GM23338 (cell line): ENCODE measurements around the gene EPG5.

Source experiments
- EZH2 ChIP-seq: fragments of 200-600 bp; sonication (generic); IDR thresholded peaks from one replicate; pipeline ENCODE4 v1.8.0; 2017; ENCODE audit warnings: antibody characterized with exemption, mild to moderate bottlenecking, low read depth; ENCODE audit not compliant: unreplicated experiment
- POLR2AphosphoS5 ChIP-seq: IDR thresholded peaks from 2 replicates; pipeline ENCODE4 v1.6.1; 2016; ENCODE audit warnings: antibody characterized with exemption, low read depth
- TF ChIP-seq, protein P1 (sequence below), 2 experiments: fragments of 200-600 bp in 1 of 2; sonication (generic) in 1 of 2; conservative IDR thresholded peaks; 2 replicates each; pipeline versions ENCODE4 v1.5.1 to v1.6.1; 2016 to 2017; ENCODE audit warnings: antibody characterized with exemption in 2 of 2, low read depth in 2 of 2, mild to moderate bottlenecking in 2 of 2, moderate library complexity in 1 of 2

GRCh38 chr18:45938488-45938935 is 28.6 kb downstream of the EPG5 start:
- TF ChIP-seq, protein P1, sequence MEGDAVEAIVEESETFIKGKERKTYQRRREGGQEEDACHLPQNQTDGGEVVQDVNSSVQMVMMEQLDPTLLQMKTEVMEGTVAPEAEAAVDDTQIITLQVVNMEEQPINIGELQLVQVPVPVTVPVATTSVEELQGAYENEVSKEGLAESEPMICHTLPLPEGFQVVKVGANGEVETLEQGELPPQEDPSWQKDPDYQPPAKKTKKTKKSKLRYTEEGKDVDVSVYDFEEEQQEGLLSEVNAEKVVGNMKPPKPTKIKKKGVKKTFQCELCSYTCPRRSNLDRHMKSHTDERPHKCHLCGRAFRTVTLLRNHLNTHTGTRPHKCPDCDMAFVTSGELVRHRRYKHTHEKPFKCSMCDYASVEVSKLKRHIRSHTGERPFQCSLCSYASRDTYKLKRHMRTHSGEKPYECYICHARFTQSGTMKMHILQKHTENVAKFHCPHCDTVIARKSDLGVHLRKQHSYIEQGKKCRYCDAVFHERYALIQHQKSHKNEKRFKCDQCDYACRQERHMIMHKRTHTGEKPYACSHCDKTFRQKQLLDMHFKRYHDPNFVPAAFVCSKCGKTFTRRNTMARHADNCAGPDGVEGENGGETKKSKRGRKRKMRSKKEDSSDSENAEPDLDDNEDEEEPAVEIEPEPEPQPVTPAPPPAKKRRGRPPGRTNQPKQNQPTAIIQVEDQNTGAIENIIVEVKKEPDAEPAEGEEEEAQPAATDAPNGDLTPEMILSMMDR (conservative IDR thresholded peaks at IDR 0.05; ENCODE audit: low read depth in 2 of 2) = no peak
- TF ChIP-seq POLR2AphosphoS5 (no peak), EZH2 (no peak)
